ENCODE measurements around the gene RALY.
A peak's percentile ranks its signal among the peaks of the same experiment; 100 is the strongest.

DNA sequence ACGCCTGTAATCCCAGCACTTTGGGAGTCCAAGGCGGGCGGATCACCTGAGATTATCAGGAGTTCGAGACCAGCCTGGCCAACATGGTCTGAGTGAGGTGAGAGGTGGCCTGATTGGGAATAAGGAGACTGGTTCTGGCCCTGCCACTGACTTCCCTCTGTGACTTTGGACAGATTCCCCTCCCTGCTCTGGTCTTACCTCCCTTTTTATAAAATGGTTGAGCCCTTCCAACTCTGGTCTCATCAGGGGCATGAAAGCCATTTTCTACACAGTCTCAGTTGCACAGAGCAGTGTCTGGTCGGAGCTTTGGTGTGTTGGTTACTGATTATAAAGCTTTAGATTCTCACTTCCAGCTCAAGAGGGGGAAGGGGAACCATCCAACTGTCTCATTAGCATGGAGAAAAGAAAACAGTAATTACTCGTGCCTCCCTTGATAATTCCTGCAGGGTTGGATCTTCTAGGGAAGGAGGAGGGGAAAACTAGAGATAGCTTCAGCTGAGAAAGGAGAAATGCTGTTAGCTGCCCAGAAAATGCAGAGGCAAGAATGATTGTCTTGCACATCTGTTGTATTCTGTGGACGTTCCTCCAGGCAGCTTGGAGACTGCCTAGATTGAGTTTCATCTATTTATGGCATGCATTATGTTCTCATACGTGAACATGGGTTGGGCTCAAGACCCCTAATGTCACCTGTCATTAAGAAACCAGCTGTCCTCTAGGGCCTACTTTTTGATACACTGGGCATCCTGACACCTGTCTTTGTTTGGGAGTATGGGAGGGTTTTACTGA lies 30.4 kb downstream of the RALY start:
- TF ChIP-seq EZH2 (IDR thresholded peaks at IDR 0.05; ENCODE audit: borderline replicate concordance, insufficient read depth, low read length, poor library complexity, severe bottlenecking) (no peak), TAF1 (IDR thresholded peaks at IDR 0.05; ENCODE audit: low read depth) (no peak), SMC3 (conservative IDR thresholded peaks at IDR 0.05; ENCODE audit: poor library complexity) (no peak), REST (IDR thresholded peaks at IDR 0.05; ENCODE audit: borderline replicate concordance) (no peak), POLR2AphosphoS5 (IDR thresholded peaks at IDR 0.05) (peak; percentile 51), RAD21 (conservative IDR thresholded peaks at IDR 0.05) (peak; percentile 11)
- TF ChIP-seq, protein P1, sequence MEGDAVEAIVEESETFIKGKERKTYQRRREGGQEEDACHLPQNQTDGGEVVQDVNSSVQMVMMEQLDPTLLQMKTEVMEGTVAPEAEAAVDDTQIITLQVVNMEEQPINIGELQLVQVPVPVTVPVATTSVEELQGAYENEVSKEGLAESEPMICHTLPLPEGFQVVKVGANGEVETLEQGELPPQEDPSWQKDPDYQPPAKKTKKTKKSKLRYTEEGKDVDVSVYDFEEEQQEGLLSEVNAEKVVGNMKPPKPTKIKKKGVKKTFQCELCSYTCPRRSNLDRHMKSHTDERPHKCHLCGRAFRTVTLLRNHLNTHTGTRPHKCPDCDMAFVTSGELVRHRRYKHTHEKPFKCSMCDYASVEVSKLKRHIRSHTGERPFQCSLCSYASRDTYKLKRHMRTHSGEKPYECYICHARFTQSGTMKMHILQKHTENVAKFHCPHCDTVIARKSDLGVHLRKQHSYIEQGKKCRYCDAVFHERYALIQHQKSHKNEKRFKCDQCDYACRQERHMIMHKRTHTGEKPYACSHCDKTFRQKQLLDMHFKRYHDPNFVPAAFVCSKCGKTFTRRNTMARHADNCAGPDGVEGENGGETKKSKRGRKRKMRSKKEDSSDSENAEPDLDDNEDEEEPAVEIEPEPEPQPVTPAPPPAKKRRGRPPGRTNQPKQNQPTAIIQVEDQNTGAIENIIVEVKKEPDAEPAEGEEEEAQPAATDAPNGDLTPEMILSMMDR (IDR thresholded peaks at IDR 0.05; ENCODE audit: poor library complexity, severe bottlenecking), result no peak
